ENCODE results near the gene B3GAT1. TPM values are rescaled to one million over a fixed set of nuclear protein-coding genes. Genes with fewer than 3 reads are reported as not detected.

The B3GAT1 gene
- total and polyA plus RNA-seq, 2 donors (not counting 1 experiment from before 2014, with no cell fraction given), result 0.06 TPM; not detected in 1

GRCh38 chr11:134369656-134370525 is 42.2 kb downstream of the B3GAT1 start:
- 94% methylated on average over 23 of the region's 30 CpGs for WGBS (ENCODE audit: insufficient coverage)
- no peak overlapping the region for H3K4me3 ChIP-seq (ENCODE audit: control extremely low read depth in 1 of 5, extremely low read depth in 1 of 5, insufficient read depth in 1 of 5, low read depth in 2 of 5, low read length in 4 of 5)
- TF ChIP-seq EZH2 (IDR thresholded peaks at IDR 0.05; ENCODE audit: borderline replicate concordance, insufficient read depth, low read depth, low read length, poor library complexity, severe bottlenecking), result no peak
- TF ChIP-seq CTCF (IDR thresholded peaks at IDR 0.05), result no peak
- POLR2A ChIA-PET, result no interaction called here
- intact Hi-C loops (cut with micrococcal nuclease), result no loop called here
- no peak overlapping the region for H3K4me3 Mint-ChIP-seq
- H3K9me3 ChIP-seq (ENCODE audit: control extremely low read depth in 1 of 3, control insufficient read depth in 2 of 3, insufficient read depth in 1 of 3, low read length in 2 of 3), result peaks cover 0 to 2% (median 0%) of the 10 kb centered on the region in 3 donors
- ATAC-seq (ENCODE audit: low read depth) (no peak), DNase-seq (no peak)
- no peaks in the 10 kb centered on the region for H3K4me1 ChIP-seq (ENCODE audit: control insufficient read depth in 2 of 2, insufficient read depth in 2 of 2, low read length in 2 of 2)
- no peaks in the 10 kb centered on the region for H3K27me3 ChIP-seq (replicated peaks in 1 of 4; ENCODE audit: control extremely low read depth in 1 of 4, control insufficient read depth in 3 of 4, insufficient read depth in 4 of 4, low read length in 3 of 4)
- H4K20me1 ChIP-seq (ENCODE audit: control insufficient read depth, insufficient read depth, low read length, poor library complexity, severe bottlenecking), result no peaks in the 10 kb centered on the region
- no peak overlapping the region for H3K27ac ChIP-seq (ENCODE audit: low read length in 2 of 2)
- no peak overlapping the region for H3K4me2 ChIP-seq (replicated peaks; ENCODE audit: low read depth, low read length, poor library complexity, severe bottlenecking)
- no peaks in the 10 kb centered on the region for H3K4me1 Mint-ChIP-seq
- no peaks in the 10 kb centered on the region for H3K79me2 ChIP-seq (ENCODE audit: control insufficient read depth, insufficient read depth, low read length)
- no peaks in the 10 kb centered on the region for H3K9me3 Mint-ChIP-seq (ENCODE audit: insufficient read depth)
- CTCF ChIA-PET, result no interaction called here
- H3K9ac ChIP-seq (ENCODE audit: low read length), result no peak overlapping the region
- H3K36me3 ChIP-seq (replicated peaks in 1 of 2; ENCODE audit: control extremely low read depth in 1 of 2, control insufficient read depth in 1 of 2, extremely low read depth in 1 of 2, insufficient read depth in 2 of 2, low read length in 1 of 2), result no peaks in the 10 kb centered on the region
- no peaks in the 10 kb centered on the region for H3K27me3 Mint-ChIP-seq
- H3K27ac Mint-ChIP-seq, result no peak overlapping the region
- H2AFZ ChIP-seq (ENCODE audit: insufficient read depth, low read depth, low read length, poor library complexity, severe bottlenecking), result no peak overlapping the region

GRCh38 chr11:134367781-134368180 is 44.3 kb downstream of the B3GAT1 start:
- Histone ChIP-seq H3K27me3 (replicated peaks in 1 of 4; ENCODE audit: control extremely low read depth in 1 of 4, control insufficient read depth in 3 of 4, insufficient read depth in 4 of 4, low read length in 3 of 4) (no peaks in the 10 kb centered on the region), H3K4me3 (ENCODE audit: control extremely low read depth in 1 of 5, extremely low read depth in 1 of 5, insufficient read depth in 1 of 5, low read depth in 2 of 5, low read length in 4 of 5) (no peak overlapping the region), H3K27ac (ENCODE audit: low read length in 2 of 2) (no peak overlapping the region), H2AFZ (ENCODE audit: insufficient read depth, low read depth, low read length, poor library complexity, severe bottlenecking) (no peak overlapping the region), H3K9me3 (ENCODE audit: control extremely low read depth in 1 of 3, control insufficient read depth in 2 of 3, insufficient read depth in 1 of 3, low read length in 2 of 3) (peaks cover 0 to 8% (median 0%) of the 10 kb centered on the region in 3 donors), H3K4me1 (ENCODE audit: control insufficient read depth in 2 of 2, insufficient read depth in 2 of 2, low read length in 2 of 2) (no peaks in the 10 kb centered on the region), H3K4me2 (replicated peaks; ENCODE audit: low read depth, low read length, poor library complexity, severe bottlenecking) (no peak overlapping the region), H3K36me3 (replicated peaks in 1 of 2; ENCODE audit: control extremely low read depth in 1 of 2, control insufficient read depth in 1 of 2, extremely low read depth in 1 of 2, insufficient read depth in 2 of 2, low read length in 1 of 2) (no peaks in the 10 kb centered on the region), H4K20me1 (ENCODE audit: control insufficient read depth, insufficient read depth, low read length, poor library complexity, severe bottlenecking) (no peaks in the 10 kb centered on the region), H3K9ac (ENCODE audit: low read length) (no peak overlapping the region), H3K79me2 (ENCODE audit: control insufficient read depth, insufficient read depth, low read length) (no peaks in the 10 kb centered on the region)
- DNase-seq (no peak), ATAC-seq (ENCODE audit: low read depth) (no peak)
- POLR2A ChIA-PET, result no interaction called here
- Mint-ChIP-seq H3K9me3 (ENCODE audit: insufficient read depth) (no peaks in the 10 kb centered on the region), H3K27ac (no peak overlapping the region), H3K4me1 (no peaks in the 10 kb centered on the region), H3K4me3 (no peak overlapping the region), H3K27me3 (no peaks in the 10 kb centered on the region)
- TF ChIP-seq EZH2 (IDR thresholded peaks at IDR 0.05; ENCODE audit: borderline replicate concordance, insufficient read depth, low read depth, low read length, poor library complexity, severe bottlenecking), result no peak
- no peak for TF ChIP-seq CTCF (IDR thresholded peaks at IDR 0.05)
- intact Hi-C loops (cut with micrococcal nuclease), result no loop called here
- CTCF ChIA-PET, result no interaction called here
- WGBS (ENCODE audit: insufficient coverage), result 95% methylated on average over 8 of the region's 18 CpGs

Data from B cell (primary cell).